NCI-H774 (cell line): Measurements from ENCODE around the gene SH2D4B.

Source experiments
- DNase-seq: peaks from one replicate; lab custom pipeline; 2025; lab: John Stamatoyannopoulos, UW

SH2D4B gene

GRCh38 chr10:80537736-80538480 lies at the start of gene SH2D4B:
Gene SH2D4B (plus strand): TSS chr10:80537902. CDS start chr10:80538332, 430 bp downstream.
- DNase-seq = no peak

- DNase-seq = no peak
These were observed 49.1 kb upstream of the SH2D4B start for GRCh38 chr10:80488539-80489066.

- no peak for DNase-seq
These were observed 48.2 kb upstream of the SH2D4B start for GRCh38 chr10:80489371-80490112.

- no peak for DNase-seq
These were observed 46.2 kb upstream of the SH2D4B start for GRCh38 chr10:80491251-80492102.

GRCh38 chr10:80492848-80493521 lies 44.7 kb upstream of the SH2D4B start:
- no peak for DNase-seq

GRCh38 chr10:80493522-80494051 lies 44.1 kb upstream of the SH2D4B start:
- DNase-seq = no peak

GRCh38 chr10:80496555-80497172 lies 41.0 kb upstream of the SH2D4B start:
- no peak for DNase-seq

- DNase-seq = no peak
These were observed 40.3 kb upstream of the SH2D4B start for GRCh38 chr10:80497187-80498077.

- DNase-seq = no peak
These were observed 39.4 kb upstream of the SH2D4B start for GRCh38 chr10:80498078-80498832.

- DNase-seq = no peak
These were observed 38.6 kb upstream of the SH2D4B start for GRCh38 chr10:80498833-80499741.

GRCh38 chr10:80500572-80501380 lies 36.9 kb upstream of the SH2D4B start:
- no peak for DNase-seq

- no peak for DNase-seq
These were observed 36.3 kb upstream of the SH2D4B start for GRCh38 chr10:80501381-80501912.

- no peak for DNase-seq
These were observed 35.7 kb upstream of the SH2D4B start for GRCh38 chr10:80501913-80502521.

- no peak for DNase-seq
These were observed 34.8 kb upstream of the SH2D4B start for GRCh38 chr10:80502621-80503583.

- DNase-seq = no peak
These were observed 34.0 kb upstream of the SH2D4B start for GRCh38 chr10:80503584-80504157.
